K562 (cell line): ENCODE data around the gene HDAC6. TPM values are rescaled to one million over a fixed set of nuclear protein-coding genes. Genes with fewer than 3 reads are reported as not detected.
A peak's percentile ranks its signal among the peaks of the same experiment; 100 is the strongest.

Source experiments
- ATAC-seq: fragments of 200-7000 bp; cut with Tn5 transposase; 3 replicates; pipeline ENCODE4 v1.9.1; 2020; ENCODE audit warnings: moderate library complexity
- BruUV-seq: library from RNA; stranded (reverse); fragments of 400-500 nt; replicated peaks from 2 replicates; lab custom pipeline; 2021; lab: Mats Ljungman, UMichigan
- CTCF ChIA-PET: fragments of 300-600 bp; formaldehyde crosslinking; extraction: SDS; loops from one replicate; lab custom pipeline; 2021; ENCODE audit warnings: low intra/inter-chr PET ratio; lab: Yijun Ruan, JAX
- POLR2A ChIA-PET: fragments of 300-600, 350-650 bp; sonication (Branson Sonifier 250); formaldehyde crosslinking; extraction: SDS; loops from one replicate; lab custom pipeline; 2021; ENCODE audit warnings: antibody characterized with exemption, inconsistent platforms; lab: Yijun Ruan, JAX
- DNase-seq, 4 experiments: peaks; one replicate each; pipeline versions ENCODE4 v3.0.0 to v3.0.0-alpha.2; 2011 to 2018; ENCODE audit warnings: low spot score in 3 of 4, mixed read lengths in 3 of 4; ENCODE audit errors: extremely low read depth in 1 of 4
- FAIRE-seq: peaks from 2 replicates; lab custom pipeline; 2011; peaks lifted over from hg19 to GRCh38; lab: Jason Lieb, UNC
- H2AFZ ChIP-seq: 2 replicates; pipeline ENCODE4 v1.6.0; 2011; ENCODE audit warnings: low read depth, low read length, control low read depth, inconsistent platforms
- H3K27ac ChIP-seq: fragments of 200-600 bp; 3 replicates; pipeline ENCODE4 v1.8.0; 2011; ENCODE audit warnings: low read depth, mild to moderate bottlenecking, control low read depth, inconsistent platforms, low read length, moderate library complexity, mixed read lengths; ENCODE audit errors: extremely low read depth
- H3K27me3 ChIP-seq, 2 experiments: fragments of 300-600 bp in 1 of 2; 2 replicates in 1 of 2; 3 replicates in 1 of 2; pipeline versions ENCODE4 v1.6.0 to v1.8.0; 2011; ENCODE audit warnings: inconsistent platforms in 2 of 2, low read length in 2 of 2, mild to moderate bottlenecking in 1 of 2, mixed read lengths in 1 of 2, moderate library complexity in 1 of 2; ENCODE audit not compliant: control insufficient read depth in 2 of 2, insufficient read depth in 2 of 2
- H3K36me3 ChIP-seq: fragments of 300-600 bp; 3 replicates; pipeline ENCODE4 v1.8.0; 2011; ENCODE audit warnings: mild to moderate bottlenecking, low read length, inconsistent platforms; ENCODE audit not compliant: control insufficient read depth, insufficient read depth
- H3K4me1 ChIP-seq, 2 experiments: fragments of 200-600 bp in 1 of 2; replicated peaks in 1 of 2; 2 replicates in 1 of 2; 3 replicates in 1 of 2; pipeline versions ENCODE4 v1.5.1 to v1.8.0; 2011; ENCODE audit warnings: inconsistent platforms in 2 of 2, low read length in 2 of 2, mild to moderate bottlenecking in 1 of 2, mixed read lengths in 1 of 2, moderate library complexity in 1 of 2; ENCODE audit not compliant: control insufficient read depth in 2 of 2, insufficient read depth in 2 of 2
- H3K4me2 ChIP-seq: 2 replicates; pipeline ENCODE4 v1.6.1; 2011; ENCODE audit warnings: low read length, control low read depth, inconsistent platforms, mixed read lengths; ENCODE audit not compliant: insufficient read depth
- H3K4me3 ChIP-seq: fragments of 200-600 bp; sonication (generic), shearing (Covaris generic); 2 replicates; pipeline ENCODE4 v1.5.1; 2016; ENCODE audit warnings: control low read depth, inconsistent platforms
- H3K79me2 ChIP-seq: fragments of 200-600 bp; 3 replicates; pipeline ENCODE4 v1.8.0; 2011; ENCODE audit warnings: low read length, inconsistent platforms; ENCODE audit not compliant: control insufficient read depth, insufficient read depth
- H3K9ac ChIP-seq, 2 experiments: 2 replicates each; pipeline versions ENCODE4 v1.6.0 to v1.6.1; 2011; ENCODE audit warnings: low read depth in 2 of 2, low read length in 2 of 2, control low read depth in 1 of 2, inconsistent platforms in 1 of 2, mild to moderate bottlenecking in 1 of 2, mixed read lengths in 1 of 2; ENCODE audit not compliant: insufficient read depth in 1 of 2
- H3K9me1 ChIP-seq: one replicate; pipeline ENCODE4 v1.6.0; 2011; ENCODE audit warnings: inconsistent platforms, mild to moderate bottlenecking, low read length, moderate library complexity; ENCODE audit not compliant: control insufficient read depth, insufficient read depth
- H3K9me3 ChIP-seq: replicated peaks from 2 replicates; pipeline ENCODE4 v1.5.1; 2011; ENCODE audit warnings: low read depth, low read length, inconsistent platforms; ENCODE audit not compliant: control insufficient read depth, insufficient read depth
- H4K20me1 ChIP-seq: replicated peaks from 2 replicates; pipeline ENCODE4 v1.6.1; 2011; ENCODE audit warnings: low read length, inconsistent platforms, mixed read lengths; ENCODE audit not compliant: control insufficient read depth, insufficient read depth
- PRDM10 ChIP-seq: fragments of 450-650 bp; IDR thresholded peaks from 2 replicates; pipeline ENCODE4 v1.6.1; 2018; ENCODE audit not compliant: partially characterized antibody
- ZBED1 ChIP-seq: IDR thresholded peaks from 2 replicates; pipeline ENCODE4 v1.6.1; 2014
- ZNF699 ChIP-seq: fragments of 250-450 bp; sonication (Bioruptor Pico); IDR thresholded peaks from 2 replicates; pipeline ENCODE4 v1.8.0; 2021; ENCODE audit warnings: mild to moderate bottlenecking, moderate library complexity; ENCODE audit not compliant: insufficient replicate concordance
- WGBS: fragments of 100-300 bp; shearing (Covaris generic); methylation state at CpG from one replicate; pipeline ENCODE4 v1.1.6; 2016; ENCODE audit warnings: low coverage, mixed read lengths; ENCODE audit not compliant: insufficient coverage; ENCODE audit errors: missing lambda C conversion rate; 5-methylcytosine and 5-hydroxymethylcytosine counted together
- in situ Hi-C: fragments of 300-500 bp; cut with MboI; formaldehyde crosslinking; loops from 4 replicates; pipeline ENCODE4 v1.15.0; 2018; ENCODE audit warnings: inconsistent platforms, mixed read lengths
- intact Hi-C: fragments of 100-400 bp; cut with micrococcal nuclease; formaldehyde crosslinking; loops from 2 replicates; pipeline ENCODE4 v1.14.2; 2022
- polyA plus RNA-seq, 8 experiments: library from polyadenylated mRNA; depleted of rRNA in 4 of 8; stranded (reverse) in 5 of 8; unstranded in 3 of 8; fragments of >200 nt; fragmentation: Nextera tagmentation in 2 of 8; fragmentation: Illumina TruSeq in 1 of 8; extraction: Ambion mirVana in 2 of 8; extraction: Trizol in 1 of 8; gene quantifications; 2 replicates each; pipeline versions ENCODE4 v1.2.1 to v1.2.3, GENCODE V29; 2011 to 2014; ENCODE audit warnings: inconsistent platforms in 1 of 8, missing spikeins in 1 of 8
- total RNA-seq, 7 experiments: library from RNA; depleted of rRNA in 6 of 7; stranded (reverse); fragments of >200 nt in 6 of 7; fragmentation: Illumina TruSeq in 2 of 7; extraction: Trizol in 2 of 7; gene quantifications; 2 replicates each; pipeline versions ENCODE4 v1.2.1 to v1.2.3, GENCODE V29; 2011 to 2021; ENCODE audit warnings: low replicate concordance in 1 of 7

HDAC6 gene
- total and polyA plus RNA-seq, 9 of the 15 experiments (the other 6 are each of a cell fraction or from before 2014, with no cell fraction given): 29.9 to 101 (median 71.2) TPM

GRCh38 chrX:48823053-48823452 is 21.2 kb downstream of the HDAC6 start:
- FAIRE-seq (no peak), DNase-seq (peak in 1 of 4 experiments; percentile 36), ATAC-seq (peak; percentile 71)
- Histone ChIP-seq H3K4me2 (no peak overlapping the region), H3K4me3 (no peak overlapping the region), H4K20me1 (no peaks in the 10 kb centered on the region), H3K36me3 (peaks cover 43% of the 10 kb centered on the region; the same call in 2 of the 3 replicates), H3K9ac (no peak overlapping the region; a peak in 1 of 4 replicates), H2AFZ (no peak overlapping the region), H3K27me3 (no peaks in the 10 kb centered on the region), H3K79me2 (no peaks in the 10 kb centered on the region), H3K27ac (no peak overlapping the region), H3K4me1 (peaks cover 0 to 4% of the 10 kb centered on the region in 2 experiments; a peak in 2 of 5 replicates), H3K9me3 (peaks cover 2% of the 10 kb centered on the region; the same call in 1 of the 2 replicates), H3K9me1 (no peaks in the 10 kb centered on the region)
- CTCF ChIA-PET: no interaction called here
- in situ Hi-C loops: no loop called here
- 82% methylated on average over 6 of the region's 6 CpGs for WGBS
- BruUV-seq: no TSS peak
- POLR2A ChIA-PET: no interaction called here
- intact Hi-C loops: no loop called here
- TF ChIP-seq ZNF699 (CRISPR knock-in tag) (no peak), PRDM10 (peak; percentile 92), ZBED1 (no peak)
- TF ChIP-seq, all 486 proteins: peak for 1
